Skin epidermis (tissue), 12 donors: ENCODE measurements around the gene C19orf85.
"Not testable (repeated sequence)": the region's sequence is repeated elsewhere in the genome, so short reads cannot be mapped to it uniquely, and the experiment has no call there.

Experiments
- H3K27ac ChIP-seq, 21 experiments: fragments of 200-600 bp; sonication (generic) in 11 of 21; one replicate each; pipeline ENCODE4 v1.5.0; 2020; ENCODE audit warnings: mild to moderate bottlenecking in 3 of 21, inconsistent platforms in 2 of 21, moderate library complexity in 2 of 21
- H3K4me3 ChIP-seq, 7 experiments: fragments of 200-600 bp; sonication (generic) in 2 of 7; one replicate each; pipeline ENCODE4 v1.5.0; 2020; ENCODE audit warnings: inconsistent platforms in 2 of 7, mild to moderate bottlenecking in 2 of 7, moderate library complexity in 1 of 7

C19orf85 gene

DNA sequence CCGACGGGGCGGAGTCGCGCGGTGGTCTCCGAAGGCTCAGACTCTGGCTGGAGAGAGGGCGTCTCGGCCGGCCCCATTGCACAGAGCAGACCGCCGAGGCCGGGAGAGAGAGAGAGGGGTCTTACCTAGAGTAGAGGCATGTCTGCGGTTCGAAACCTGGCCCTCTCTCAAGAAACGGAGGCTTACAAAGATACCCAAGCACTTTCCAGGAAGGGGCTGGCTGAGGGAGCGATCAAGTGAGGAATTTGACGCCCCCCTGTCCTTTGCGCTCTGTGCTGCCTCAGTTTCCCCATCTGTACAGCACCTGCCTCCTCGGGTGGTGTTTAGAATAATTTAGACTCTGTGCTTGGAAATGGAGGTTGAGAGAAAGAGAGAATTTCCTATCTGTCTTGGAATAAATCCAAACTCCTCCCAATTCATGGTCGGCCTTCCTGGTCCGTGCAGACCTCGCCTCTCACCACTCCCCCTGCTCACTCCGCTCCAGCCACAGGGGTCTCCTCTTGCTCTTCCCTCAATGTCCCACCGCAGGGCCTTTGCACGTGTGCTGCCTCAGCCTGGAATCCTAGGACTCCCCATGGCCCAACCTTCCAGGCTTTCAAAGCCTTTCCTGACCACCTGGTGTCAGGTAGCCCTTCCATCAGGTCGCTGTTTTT, 2.5 kb downstream of the C19orf85 start:
- Histone ChIP-seq H3K4me3 (peak overlapping the region; percentile 44 to 93 (median 79)), H3K27ac (peak overlapping the region in 20 of 21 experiments; percentile 72 to 94 (median 84))

GRCh38 chr19:55461259-55461973, 3.1 kb downstream of the C19orf85 start, which contains the start of gene ISOC2:
Gene ISOC2, minus strand, starts transcription at chr19:55461642. Its CDS starts 5,156 bp downstream, at chr19:55456486.
- peak within 1 kb of the TSS; percentile 53 to 93 (median 86) for H3K4me3 ChIP-seq
- H3K27ac ChIP-seq = peak within 1 kb of the TSS; percentile 79 to 94 (median 87)

GRCh38 chr19:55460670-55461258, 3.8 kb downstream of the C19orf85 start:
- H3K27ac ChIP-seq = peak overlapping the region; percentile 54 to 94 (median 85)
- H3K4me3 ChIP-seq = peak overlapping the region; percentile 53 to 93 (median 86)

DNA sequence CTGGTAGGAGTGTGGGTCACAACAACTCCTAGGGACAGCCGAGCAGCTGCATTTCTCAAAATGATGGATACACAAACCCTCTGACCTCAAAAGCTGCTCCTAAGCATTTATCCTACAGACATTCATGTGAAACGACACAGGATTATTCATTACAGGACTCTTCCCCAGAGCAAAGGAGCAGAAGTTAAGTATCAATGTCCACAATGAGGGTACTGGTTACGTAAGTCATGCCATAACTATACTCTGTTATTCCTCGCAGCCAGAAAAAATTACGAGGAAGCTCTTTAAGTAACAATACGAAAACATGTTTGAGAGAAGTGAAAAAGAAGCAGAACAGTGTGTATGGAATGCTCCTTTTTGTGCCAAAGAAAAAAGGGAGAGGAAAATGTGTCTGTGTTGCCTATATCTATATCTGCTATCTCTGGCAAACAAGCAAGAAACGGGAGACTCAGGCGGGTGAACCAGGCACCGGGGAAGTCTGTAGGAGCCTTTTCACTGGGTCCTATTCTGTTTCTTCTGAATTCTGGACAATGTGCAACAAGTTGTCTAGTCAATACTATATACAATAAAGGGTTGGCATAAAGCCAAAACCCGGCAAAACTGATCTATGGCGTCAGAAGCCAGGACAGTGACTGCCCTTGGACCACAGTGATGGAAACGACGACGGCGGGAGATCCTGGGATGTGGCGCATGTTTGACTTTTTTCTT, 4.4 kb downstream of the C19orf85 start:
- Histone ChIP-seq H3K27ac (peak overlapping the region in 13 of 21 experiments; percentile 27 to 94 (median 85)), H3K4me3 (peak overlapping the region in 4 of 7 experiments; percentile 69 to 93 (median 86))

- no peak overlapping the region for H3K4me3 ChIP-seq
- H3K27ac ChIP-seq = peak overlapping the region in 8 of 21 experiments; percentile 19 to 94 (median 58)
These were observed 5.0 kb downstream of the C19orf85 start for GRCh38 chr19:55459551-55459949.

- no peak overlapping the region for H3K27ac ChIP-seq
- H3K4me3 ChIP-seq = no peak overlapping the region
These were observed 6.7 kb downstream of the C19orf85 start for GRCh38 chr19:55457683-55458457.

DNA sequence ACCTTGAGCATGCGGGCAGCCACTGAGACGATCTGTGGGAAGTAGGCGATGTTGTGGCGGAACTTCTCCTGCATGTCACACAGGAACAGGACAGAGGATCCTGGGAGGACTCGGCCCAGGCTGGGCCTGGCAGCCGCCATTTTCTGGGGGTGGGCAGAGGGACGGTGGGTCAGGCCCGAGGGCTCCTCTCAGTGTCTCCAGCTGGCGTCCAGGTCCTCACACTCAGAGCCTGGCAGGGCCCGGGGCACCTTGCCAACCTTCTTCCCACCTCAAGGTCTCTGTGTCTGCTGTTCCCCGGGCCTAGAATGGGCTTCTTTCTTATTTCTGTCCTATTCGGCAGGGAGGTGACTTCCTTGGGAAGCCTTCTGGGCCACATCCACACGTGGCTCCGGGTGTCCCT, 8.2 kb downstream of the C19orf85 start:
- no peak overlapping the region for H3K27ac ChIP-seq
- H3K4me3 ChIP-seq = no peak overlapping the region

DNA sequence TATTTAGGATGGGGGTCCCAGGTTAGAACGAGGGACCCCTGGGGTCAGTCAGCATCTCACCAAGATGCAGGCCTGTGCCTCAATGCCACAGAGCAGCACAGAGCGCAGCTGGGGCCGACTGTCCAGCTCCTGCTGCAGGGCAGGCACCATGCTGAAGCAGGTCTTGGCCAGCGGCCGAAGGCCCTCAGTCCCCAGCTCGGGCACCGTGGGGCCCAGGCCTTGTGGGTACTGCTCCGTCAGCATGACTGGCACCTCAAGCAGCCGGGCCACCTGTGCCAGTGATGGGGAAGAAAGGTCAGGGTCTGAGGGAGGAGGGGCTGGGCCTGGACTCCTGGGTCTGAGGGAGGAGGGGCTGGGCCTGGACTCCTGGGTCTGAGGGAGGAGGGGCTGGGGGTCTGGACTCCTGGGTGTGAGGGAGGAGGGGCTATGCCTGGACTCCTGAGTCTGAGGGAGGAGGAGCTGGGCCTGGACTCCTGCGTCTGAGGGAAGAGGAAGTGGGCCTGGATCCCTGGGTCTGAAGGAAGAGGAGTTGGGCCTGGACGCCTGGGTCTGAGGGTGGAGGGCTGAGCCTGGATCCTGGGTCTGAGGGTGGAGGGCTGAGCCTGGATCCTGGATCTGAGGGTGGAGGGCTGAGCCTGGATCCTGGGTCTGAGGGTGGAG, 8.8 kb downstream of the C19orf85 start:
- Histone ChIP-seq H3K27ac (no peak overlapping the region), H3K4me3 (no peak overlapping the region)

GRCh38 chr19:55454787-55455243, 9.7 kb downstream of the C19orf85 start:
- Histone ChIP-seq H3K27ac (no peak overlapping the region), H3K4me3 (no peak overlapping the region)

GRCh38 chr19:55453511-55454260, 10.9 kb downstream of the C19orf85 start:
- no peak overlapping the region for H3K27ac ChIP-seq
- no peak overlapping the region for H3K4me3 ChIP-seq

- no peak overlapping the region for H3K27ac ChIP-seq
- peak overlapping the region in 3 of 7 experiments; percentile 14 to 23 (median 15) for H3K4me3 ChIP-seq
These were observed 11.7 kb downstream of the C19orf85 start for GRCh38 chr19:55452749-55453346.

GRCh38 chr19:55451965-55452748, 12.4 kb downstream of the C19orf85 start:
- Histone ChIP-seq H3K27ac (no peak overlapping the region), H3K4me3 (peak overlapping the region in 3 of 7 experiments; percentile 14 to 23 (median 15))

DNA sequence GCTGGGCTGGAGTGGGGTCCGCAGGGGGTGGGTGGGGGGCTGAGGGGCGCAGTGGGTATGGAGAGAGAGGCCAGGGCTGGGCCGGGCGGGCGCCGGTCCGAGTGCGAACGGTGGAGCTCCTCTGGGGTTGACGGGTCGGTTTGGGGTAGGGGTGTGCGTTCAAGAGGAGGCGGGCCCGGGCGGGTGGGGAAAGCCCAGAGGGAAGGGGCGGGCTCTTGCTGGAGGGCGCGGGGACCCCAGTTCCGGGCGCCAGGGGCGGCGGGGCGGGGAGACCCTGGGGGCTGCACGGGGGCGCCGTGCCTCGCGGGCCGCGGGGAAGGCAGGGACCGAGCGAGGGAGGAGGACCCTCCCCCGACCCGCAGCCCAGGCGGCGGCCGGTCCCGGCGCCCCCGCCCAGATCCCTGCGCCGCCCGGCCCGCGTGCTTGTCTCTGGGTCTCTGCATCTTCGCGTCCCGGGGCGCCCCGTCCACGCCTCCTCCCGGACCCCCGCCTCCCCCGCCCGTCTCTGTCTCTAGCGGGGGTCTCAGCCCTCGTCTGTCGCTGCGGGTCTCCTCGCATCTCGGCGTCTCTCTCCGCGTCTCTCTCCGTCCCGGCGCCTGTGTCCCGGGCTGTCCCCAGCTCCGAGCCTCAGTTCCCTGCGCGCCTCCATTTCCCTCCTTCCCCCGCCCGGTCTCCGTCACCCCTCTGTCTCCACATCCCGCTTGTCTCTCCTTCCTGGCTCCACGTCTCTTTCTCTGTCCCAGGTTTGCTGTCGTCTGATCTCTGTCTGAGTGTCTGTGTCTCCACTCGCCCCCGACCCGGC, 13.2 kb downstream of the C19orf85 start:
- no peak overlapping the region for H3K27ac ChIP-seq

DNA sequence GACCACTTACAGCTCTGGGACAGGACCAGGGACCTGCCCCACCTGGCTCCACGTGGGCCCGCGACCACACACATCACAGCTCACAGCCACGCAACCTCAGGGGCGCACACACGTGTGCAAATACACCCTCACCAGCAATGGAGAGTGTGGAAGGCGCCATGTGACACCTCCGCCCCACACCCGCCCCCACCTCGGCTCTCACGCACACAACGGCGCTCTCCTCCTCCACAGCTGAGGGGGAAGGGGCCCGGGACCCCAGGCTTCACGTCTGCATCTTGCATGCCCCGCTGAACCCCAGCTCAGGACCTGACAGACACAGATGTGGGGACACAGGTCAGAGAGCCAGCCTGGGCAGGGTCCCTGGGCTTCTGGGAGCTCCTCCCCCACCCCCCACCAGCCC, 15.1 kb downstream of the C19orf85 start:
- no peak overlapping the region for H3K4me3 ChIP-seq
- no peak overlapping the region for H3K27ac ChIP-seq

More for the DNA sequence above, 13.2 kb downstream of the C19orf85 start:
- H3K4me3 ChIP-seq = peak overlapping the region in 2 of 7 experiments; percentile 5 to 23

DNA sequence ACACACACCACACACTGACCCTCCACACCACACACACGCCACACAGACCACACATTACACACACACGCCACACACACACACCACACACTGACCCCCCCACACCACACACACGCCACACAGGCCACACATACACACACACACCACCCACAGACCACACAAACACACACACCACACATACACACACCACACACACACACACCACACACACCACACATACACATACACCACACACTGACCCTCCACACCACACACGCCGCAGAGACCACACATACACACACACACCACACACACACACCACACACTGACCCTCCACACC, 16.4 kb downstream of the C19orf85 start:
- not testable (repeated sequence) for H3K27ac ChIP-seq, H3K4me3 ChIP-seq
